T-helper 2 cell (primary cell): ENCODE results near the gene SHCBP1L.
A peak's percentile ranks its signal among the peaks of the same experiment; 100 is the strongest.
"Not testable (repeated sequence)": the region's sequence is repeated elsewhere in the genome, so short reads cannot be mapped to it uniquely, and the experiment has no call there.

Experiments
- DNase-seq, 5 experiments: peaks; one replicate each; pipeline versions ENCODE4 v3.0.0 to v3.0.0-alpha.2; 2012 to 2022

The SHCBP1L gene

GRCh38 chr1:182965096-182965495, 12.1 kb upstream of the SHCBP1L start:
- DNase-seq = no peak

GRCh38 chr1:182962554-182963115, 9.7 kb upstream of the SHCBP1L start:
- DNase-seq = peak in 1 of 5 experiments; percentile 39

- no peak for DNase-seq
These were observed 7.1 kb upstream of the SHCBP1L start for GRCh38 chr1:182960046-182960445.

GRCh38 chr1:182957902-182958395, 5.0 kb upstream of the SHCBP1L start:
- no peak for DNase-seq

GRCh38 chr1:182956708-182957365, 3.9 kb upstream of the SHCBP1L start:
- no peak for DNase-seq

- DNase-seq = no peak
These were observed 2.9 kb upstream of the SHCBP1L start for GRCh38 chr1:182955596-182956588.

- no peak for DNase-seq
These were observed 860 bp upstream of the SHCBP1L start for GRCh38 chr1:182953826-182954225.

- DNase-seq = not testable (repeated sequence)
These were observed 9.6 kb downstream of the SHCBP1L start for GRCh38 chr1:182943336-182943735.

GRCh38 chr1:182942145-182942544, 10.8 kb downstream of the SHCBP1L start:
- not testable (repeated sequence) for DNase-seq

GRCh38 chr1:182939413-182939812, 13.6 kb downstream of the SHCBP1L start:
- DNase-seq = no peak

GRCh38 chr1:182935716-182936115, 17.2 kb downstream of the SHCBP1L start:
- DNase-seq = no peak

GRCh38 chr1:182930985-182931384, 22.0 kb downstream of the SHCBP1L start:
- DNase-seq = no peak

- no peak for DNase-seq
These were observed 25.1 kb downstream of the SHCBP1L start for GRCh38 chr1:182927693-182928433.

GRCh38 chr1:182925661-182926060, 27.3 kb downstream of the SHCBP1L start:
- no peak for DNase-seq

GRCh38 chr1:182917378-182917777, 35.6 kb downstream of the SHCBP1L start:
- no peak for DNase-seq

- DNase-seq = no peak
These were observed 39.6 kb downstream of the SHCBP1L start for GRCh38 chr1:182913401-182913800.

GRCh38 chr1:182910143-182910542, 42.8 kb downstream of the SHCBP1L start:
- no peak for DNase-seq

- no peak for DNase-seq
These were observed 43.4 kb downstream of the SHCBP1L start for GRCh38 chr1:182909578-182909977.

GRCh38 chr1:182905321-182905720, 47.6 kb downstream of the SHCBP1L start:
- no peak for DNase-seq

- not testable (repeated sequence) for DNase-seq
These were observed 51.0 kb downstream of the SHCBP1L start for GRCh38 chr1:182901946-182902345.

GRCh38 chr1:182897696-182898095, 55.3 kb downstream of the SHCBP1L start:
- no peak for DNase-seq

GRCh38 chr1:182890927-182891610, 61.9 kb downstream of the SHCBP1L start:
- DNase-seq = no peak
